Measurements from ENCODE around the gene R3HCC1L. TPM values are rescaled to one million over a fixed set of nuclear protein-coding genes. Genes with fewer than 3 reads are reported as not detected.

R3HCC1L gene
- total and polyA plus RNA-seq, 9 of the 15 experiments (the other 6 are each of a cell fraction or from before 2014, with no cell fraction given): 9.1 to 17.8 (median 12.6) TPM

DNA sequence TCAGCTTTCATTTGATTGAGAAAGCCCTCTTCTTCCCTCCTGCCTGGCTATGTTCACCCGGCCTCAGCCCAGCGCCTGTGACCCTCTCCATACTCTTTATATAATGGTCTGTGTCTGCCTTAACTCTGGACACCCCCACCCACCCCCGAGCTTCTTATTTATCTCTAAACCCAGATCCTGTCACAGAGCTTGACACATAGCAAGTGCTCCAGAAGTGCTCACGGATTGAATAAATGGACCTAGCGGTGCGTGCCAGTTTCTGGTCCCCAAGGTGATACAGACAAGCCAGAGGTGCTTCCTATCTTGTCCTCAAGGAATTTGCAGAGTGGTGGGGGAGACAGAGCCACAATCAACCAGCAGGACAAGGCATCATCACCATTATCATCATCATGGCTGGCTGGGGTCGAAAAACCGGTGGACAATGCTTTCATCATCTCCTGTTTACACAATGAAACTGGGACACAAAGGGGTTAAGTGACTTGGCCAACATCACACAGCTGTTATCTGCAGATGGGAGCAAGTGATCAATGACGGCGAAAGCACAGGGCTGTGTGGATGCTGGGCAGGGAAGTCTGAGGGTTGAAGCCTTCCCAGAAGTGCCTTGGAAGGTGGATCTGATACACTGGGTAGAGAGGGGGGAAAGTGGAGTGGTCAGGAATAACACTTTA lies 135.8 kb downstream of the R3HCC1L start (continued):
- peak; percentile 37; the same call in 1 of the 2 replicates for TF ChIP-seq ETV1 (tag; conservative IDR thresholded peaks at IDR 0.05; ENCODE audit: low read depth)
- TF ChIP-seq, protein P1, sequence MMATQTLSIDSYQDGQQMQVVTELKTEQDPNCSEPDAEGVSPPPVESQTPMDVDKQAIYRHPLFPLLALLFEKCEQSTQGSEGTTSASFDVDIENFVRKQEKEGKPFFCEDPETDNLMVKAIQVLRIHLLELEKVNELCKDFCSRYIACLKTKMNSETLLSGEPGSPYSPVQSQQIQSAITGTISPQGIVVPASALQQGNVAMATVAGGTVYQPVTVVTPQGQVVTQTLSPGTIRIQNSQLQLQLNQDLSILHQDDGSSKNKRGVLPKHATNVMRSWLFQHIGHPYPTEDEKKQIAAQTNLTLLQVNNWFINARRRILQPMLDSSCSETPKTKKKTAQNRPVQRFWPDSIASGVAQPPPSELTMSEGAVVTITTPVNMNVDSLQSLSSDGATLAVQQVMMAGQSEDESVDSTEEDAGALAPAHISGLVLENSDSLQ (IDR thresholded peaks at IDR 0.05): 0 out of 2 replicates have a peak, but pooled peaks have one; percentile 8
- peak; percentile 81 for TF ChIP-seq SOX6 (IDR thresholded peaks at IDR 0.05)
- peak; percentile 28 for TF ChIP-seq CBFA2T3 (IDR thresholded peaks at IDR 0.05)
- TF ChIP-seq BRF1 (IDR thresholded peaks at IDR 0.05; ENCODE audit: borderline replicate concordance, extremely low read depth, insufficient read length): no peak
- peak; percentile 43; the same call in 1 of the 2 replicates for TF ChIP-seq ZEB2 (IDR thresholded peaks at IDR 0.05)
- TF ChIP-seq, protein P2, sequence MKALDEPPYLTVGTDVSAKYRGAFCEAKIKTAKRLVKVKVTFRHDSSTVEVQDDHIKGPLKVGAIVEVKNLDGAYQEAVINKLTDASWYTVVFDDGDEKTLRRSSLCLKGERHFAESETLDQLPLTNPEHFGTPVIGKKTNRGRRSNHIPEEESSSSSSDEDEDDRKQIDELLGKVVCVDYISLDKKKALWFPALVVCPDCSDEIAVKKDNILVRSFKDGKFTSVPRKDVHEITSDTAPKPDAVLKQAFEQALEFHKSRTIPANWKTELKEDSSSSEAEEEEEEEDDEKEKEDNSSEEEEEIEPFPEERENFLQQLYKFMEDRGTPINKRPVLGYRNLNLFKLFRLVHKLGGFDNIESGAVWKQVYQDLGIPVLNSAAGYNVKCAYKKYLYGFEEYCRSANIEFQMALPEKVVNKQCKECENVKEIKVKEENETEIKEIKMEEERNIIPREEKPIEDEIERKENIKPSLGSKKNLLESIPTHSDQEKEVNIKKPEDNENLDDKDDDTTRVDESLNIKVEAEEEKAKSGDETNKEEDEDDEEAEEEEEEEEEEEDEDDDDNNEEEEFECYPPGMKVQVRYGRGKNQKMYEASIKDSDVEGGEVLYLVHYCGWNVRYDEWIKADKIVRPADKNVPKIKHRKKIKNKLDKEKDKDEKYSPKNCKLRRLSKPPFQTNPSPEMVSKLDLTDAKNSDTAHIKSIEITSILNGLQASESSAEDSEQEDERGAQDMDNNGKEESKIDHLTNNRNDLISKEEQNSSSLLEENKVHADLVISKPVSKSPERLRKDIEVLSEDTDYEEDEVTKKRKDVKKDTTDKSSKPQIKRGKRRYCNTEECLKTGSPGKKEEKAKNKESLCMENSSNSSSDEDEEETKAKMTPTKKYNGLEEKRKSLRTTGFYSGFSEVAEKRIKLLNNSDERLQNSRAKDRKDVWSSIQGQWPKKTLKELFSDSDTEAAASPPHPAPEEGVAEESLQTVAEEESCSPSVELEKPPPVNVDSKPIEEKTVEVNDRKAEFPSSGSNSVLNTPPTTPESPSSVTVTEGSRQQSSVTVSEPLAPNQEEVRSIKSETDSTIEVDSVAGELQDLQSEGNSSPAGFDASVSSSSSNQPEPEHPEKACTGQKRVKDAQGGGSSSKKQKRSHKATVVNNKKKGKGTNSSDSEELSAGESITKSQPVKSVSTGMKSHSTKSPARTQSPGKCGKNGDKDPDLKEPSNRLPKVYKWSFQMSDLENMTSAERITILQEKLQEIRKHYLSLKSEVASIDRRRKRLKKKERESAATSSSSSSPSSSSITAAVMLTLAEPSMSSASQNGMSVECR (CRISPR knock-in tag; IDR thresholded peaks at IDR 0.05): no peak
- no peak for TF ChIP-seq TRIM28 (IDR thresholded peaks at IDR 0.05)
- 0 out of 2 replicates have a peak, but pooled peaks have one; percentile 11 for TF ChIP-seq TAL1 (IDR thresholded peaks at IDR 0.05)
- TF ChIP-seq DPF2 (IDR thresholded peaks at IDR 0.05): 0 out of 2 replicates have a peak, but pooled peaks have one; percentile 28
- TF ChIP-seq TRIM24 (IDR thresholded peaks at IDR 0.05): peak; percentile 28 to 58; a peak in 2 of 4 replicates
- TF ChIP-seq TCFL5 (CRISPR knock-in tag; conservative IDR thresholded peaks at IDR 0.05): no peak
- TF ChIP-seq CEBPG (CRISPR knock-in tag; IDR thresholded peaks at IDR 0.05): peak; percentile 30; the same call in 1 of the 2 replicates
- TF ChIP-seq CEBPG (tag; conservative IDR thresholded peaks at IDR 0.05 in 1 of 2, IDR thresholded peaks at IDR 0.05 in 1 of 2): peak in 1 of 2 experiments; percentile 75; a peak in 2 of 4 replicates
- peak; percentile 53 to 64; a peak in 3 of 4 replicates for TF ChIP-seq FOXA3 (CRISPR knock-in tag; conservative IDR thresholded peaks at IDR 0.05 in 1 of 2, IDR thresholded peaks at IDR 0.05 in 1 of 2)
